HepG2 (cell line): ENCODE measurements around the gene UXS1. TPM values are rescaled to one million over a fixed set of nuclear protein-coding genes. Genes with fewer than 3 reads are reported as not detected.
A peak's percentile ranks its signal among the peaks of the same experiment; 100 is the strongest.

Source experiments
- BCL6 ChIP-seq: IDR thresholded peaks from 2 replicates; pipeline ENCODE4 v1.6.1; 2016; ENCODE audit warnings: missing genetic modification reagents, missing compliant biosample characterization
- FOXP4 ChIP-seq: sonication (generic); formaldehyde crosslinking; IDR thresholded peaks from 2 replicates; pipeline ENCODE4 v1.4.0; 2020; ENCODE audit warnings: missing genetic modification reagents
- HMGXB4 ChIP-seq, 2 experiments: sonication (generic) in 1 of 2; formaldehyde crosslinking in 1 of 2; IDR thresholded peaks; 2 replicates each; pipeline versions ENCODE4 v1.4.0 to v1.6.1; 2018 to 2020; ENCODE audit warnings: missing genetic modification reagents in 2 of 2, borderline replicate concordance in 1 of 2, low read depth in 1 of 2, mild to moderate bottlenecking in 1 of 2, missing biosample characterization in 1 of 2
- KAT8 ChIP-seq: IDR thresholded peaks from 2 replicates; pipeline ENCODE4 v1.6.1; 2016; ENCODE audit warnings: missing genetic modification reagents, missing compliant biosample characterization
- NCOR1 ChIP-seq: fragments of 200-600 bp; sonication (generic); IDR thresholded peaks from 2 replicates; pipeline ENCODE4 v1.7.0; 2017; ENCODE audit warnings: antibody characterized with exemption, low read length, borderline replicate concordance
- NR2F6 ChIP-seq, 2 experiments: IDR thresholded peaks; 2 replicates each; pipeline ENCODE4 v1.6.1; 2016; ENCODE audit warnings: antibody characterized with exemption in 1 of 2, mild to moderate bottlenecking in 1 of 2
- RARG ChIP-seq: sonication (generic); formaldehyde crosslinking; IDR thresholded peaks from 2 replicates; pipeline ENCODE4 v1.4.0; 2020; ENCODE audit warnings: low read depth, mild to moderate bottlenecking, missing genetic modification reagents
- SIN3B ChIP-seq: fragments of 150-350 bp; IDR thresholded peaks from 2 replicates; pipeline ENCODE4 v1.6.1; 2014; ENCODE audit warnings: low read length
- SKIL ChIP-seq: sonication (generic); formaldehyde crosslinking; IDR thresholded peaks from 2 replicates; pipeline ENCODE4 v1.8.0; 2022; ENCODE audit warnings: missing genetic modification reagents, mild to moderate bottlenecking, moderate library complexity, borderline replicate concordance
- YEATS4 ChIP-seq: sonication (generic); formaldehyde crosslinking; IDR thresholded peaks from 2 replicates; pipeline ENCODE4 v1.4.0; 2020; ENCODE audit warnings: missing genetic modification reagents, borderline replicate concordance
- ZBTB33 ChIP-seq: sonication (generic); formaldehyde crosslinking; IDR thresholded peaks from 2 replicates; pipeline ENCODE4 v1.4.0; 2020; ENCODE audit warnings: missing genetic modification reagents
- ZNF234 ChIP-seq: sonication (generic); formaldehyde crosslinking; conservative IDR thresholded peaks from 2 replicates; pipeline ENCODE4 v1.5.1; 2020; ENCODE audit warnings: mild to moderate bottlenecking, missing genetic modification reagents
- ZNF414 ChIP-seq: sonication (generic); formaldehyde crosslinking; IDR thresholded peaks from 2 replicates; pipeline ENCODE4 v1.5.0; 2020; ENCODE audit warnings: missing genetic modification reagents
- ZNF577 ChIP-seq: sonication (generic); formaldehyde crosslinking; IDR thresholded peaks from 2 replicates; pipeline ENCODE4 v1.4.0; 2020; ENCODE audit warnings: mild to moderate bottlenecking, low read depth, missing genetic modification reagents, borderline replicate concordance
- ZNF816 ChIP-seq: sonication (generic); formaldehyde crosslinking; IDR thresholded peaks from 2 replicates; pipeline ENCODE4 v1.8.0; 2022; ENCODE audit warnings: missing genetic modification reagents, mild to moderate bottlenecking, borderline replicate concordance
- ZSCAN20 ChIP-seq: sonication (generic); formaldehyde crosslinking; IDR thresholded peaks from 2 replicates; pipeline ENCODE4 v1.4.0; 2020; ENCODE audit warnings: missing genetic modification reagents, mild to moderate bottlenecking, borderline replicate concordance
- ZSCAN22 ChIP-seq: sonication (generic); formaldehyde crosslinking; IDR thresholded peaks from 2 replicates; pipeline ENCODE4 v1.4.0; 2020; ENCODE audit warnings: mild to moderate bottlenecking, missing genetic modification reagents
- polyA plus RNA-seq, 8 experiments: library from polyadenylated mRNA; depleted of rRNA in 3 of 8; stranded (reverse) in 7 of 8; unstranded in 1 of 8; fragments of >200 nt; fragmentation: Illumina TruSeq in 4 of 8; extraction: Trizol in 4 of 8; gene quantifications; 2 replicates each; pipeline versions ENCODE4 v1.2.1 to v1.2.3, GENCODE V29; 2011 to 2016; ENCODE audit warnings: low read depth in 4 of 8, missing spikeins in 1 of 8, mixed read lengths in 1 of 8; ENCODE audit not compliant: insufficient read depth in 1 of 8
- total RNA-seq, 5 experiments: library from RNA; depleted of rRNA; stranded (reverse); fragments of >200 nt; fragmentation: Illumina TruSeq; extraction: Trizol; gene quantifications; 2 replicates each; pipeline ENCODE4 v1.2.3, GENCODE V29; 2016; ENCODE audit warnings: low read depth in 1 of 5
- TF ChIP-seq, protein P1 (sequence below): sonication (generic); formaldehyde crosslinking; conservative IDR thresholded peaks from 2 replicates; pipeline ENCODE4 v1.8.0; 2022; ENCODE audit warnings: mild to moderate bottlenecking, moderate library complexity, missing genetic modification reagents

The UXS1 gene
- total and polyA plus RNA-seq, 2 of the 13 experiments (the other 11 are each of a cell fraction or from before 2014, with no cell fraction given): 53.3 to 110 TPM

DNA sequence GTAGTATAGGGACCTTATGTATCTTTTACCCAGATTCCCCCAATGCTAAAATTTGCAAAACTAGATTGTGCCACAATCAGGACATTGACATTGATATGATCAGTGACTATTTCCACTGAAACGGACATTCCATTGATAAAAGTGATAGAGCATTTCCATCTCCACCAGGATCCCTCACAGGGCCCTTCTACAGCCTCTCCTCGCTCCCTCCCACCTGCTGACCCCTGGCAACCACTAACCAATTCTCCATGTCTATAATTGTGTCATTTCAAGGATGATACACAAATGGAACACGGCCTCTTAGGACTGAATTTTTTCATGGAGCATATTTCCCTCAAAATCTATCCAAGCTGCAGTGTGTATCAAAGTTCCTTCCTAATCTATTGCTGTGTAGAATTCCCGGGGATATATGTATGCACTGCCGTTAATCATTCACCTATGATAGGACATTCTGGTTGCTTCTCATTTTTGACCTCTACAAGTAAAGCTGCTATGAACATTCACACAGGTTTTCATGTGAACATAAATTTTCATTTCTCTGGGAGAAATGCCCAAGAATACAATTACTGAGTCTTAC, 67.3 kb downstream of the UXS1 start (continued):
- TF ChIP-seq, protein P1, sequence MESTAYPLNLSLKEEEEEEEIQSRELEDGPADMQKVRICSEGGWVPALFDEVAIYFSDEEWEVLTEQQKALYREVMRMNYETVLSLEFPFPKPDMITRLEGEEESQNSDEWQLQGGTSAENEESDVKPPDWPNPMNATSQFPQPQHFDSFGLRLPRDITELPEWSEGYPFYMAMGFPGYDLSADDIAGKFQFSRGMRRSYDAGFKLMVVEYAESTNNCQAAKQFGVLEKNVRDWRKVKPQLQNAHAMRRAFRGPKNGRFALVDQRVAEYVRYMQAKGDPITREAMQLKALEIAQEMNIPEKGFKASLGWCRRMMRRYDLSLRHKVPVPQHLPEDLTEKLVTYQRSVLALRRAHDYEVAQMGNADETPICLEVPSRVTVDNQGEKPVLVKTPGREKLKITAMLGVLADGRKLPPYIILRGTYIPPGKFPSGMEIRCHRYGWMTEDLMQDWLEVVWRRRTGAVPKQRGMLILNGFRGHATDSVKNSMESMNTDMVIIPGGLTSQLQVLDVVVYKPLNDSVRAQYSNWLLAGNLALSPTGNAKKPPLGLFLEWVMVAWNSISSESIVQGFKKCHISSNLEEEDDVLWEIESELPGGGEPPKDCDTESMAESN: no peak
- TF ChIP-seq ZSCAN22 (CRISPR knock-in tag): 0 out of 2 replicates have a peak, but pooled peaks have one; percentile 5
- TF ChIP-seq NR2F6 (IDR thresholded peaks at IDR 0.05): no peak; the same call in 1 of the 2 replicates
- TF ChIP-seq NR2F6 (CRISPR knock-in tag; IDR thresholded peaks at IDR 0.05): peak; percentile 5; the same call in 1 of the 2 replicates
- TF ChIP-seq ZNF414 (CRISPR knock-in tag): no peak
- no peak; the same call in 1 of the 2 replicates for TF ChIP-seq NCOR1
- TF ChIP-seq ZNF816 (CRISPR knock-in tag): no peak
- TF ChIP-seq RARG (CRISPR knock-in tag): no peak
- no peak; the same call in 1 of the 2 replicates for TF ChIP-seq FOXP4 (CRISPR knock-in tag)
- peak; percentile 22; the same call in 1 of the 2 replicates for TF ChIP-seq KAT8 (CRISPR knock-in tag)
- no peak for TF ChIP-seq YEATS4 (CRISPR knock-in tag)
- no peak for TF ChIP-seq SIN3B
- no peak for TF ChIP-seq ZNF577
- no peak for TF ChIP-seq SKIL (CRISPR knock-in tag)
- TF ChIP-seq HMGXB4 (CRISPR knock-in tag; IDR thresholded peaks at IDR 0.05; ENCODE audit: borderline replicate concordance in 1 of 2, low read depth in 1 of 2): no peak
- peak; percentile 26; the same call in 1 of the 2 replicates for TF ChIP-seq BCL6
- TF ChIP-seq ZNF234: no peak
- TF ChIP-seq ZBTB33 (CRISPR knock-in tag): no peak
- TF ChIP-seq ZSCAN20 (CRISPR knock-in tag): no peak
